H1 (cell line): Measurements from ENCODE around the gene NAB1. TPM values are rescaled to one million over a fixed set of nuclear protein-coding genes. Genes with fewer than 3 reads are reported as not detected.

Source experiments
- CTCF ChIA-PET: fragments of 300-600 bp; sonication (Branson Sonifier 250); formaldehyde crosslinking; loops from one replicate; lab custom pipeline; 2021; ENCODE audit not compliant: partially characterized antibody; lab: Charles Lee
- POLR2A ChIA-PET: fragments of 300-600 bp; sonication (Branson Sonifier 250); formaldehyde crosslinking; loops from one replicate; lab custom pipeline; 2021; ENCODE audit warnings: inconsistent platforms; ENCODE audit not compliant: partially characterized antibody; lab: Charles Lee
- DNase-seq, 2 experiments: peaks; one replicate each; pipeline versions ENCODE4 v3.0.0 to v3.0.0-alpha.2; 2010 to 2022; ENCODE audit warnings: low spot score in 2 of 2, low read depth in 1 of 2, mixed read lengths in 1 of 2
- FAIRE-seq: peaks from 2 replicates; lab custom pipeline; 2011; peaks lifted over from hg19 to GRCh38; lab: Jason Lieb, UNC
- H2AFZ ChIP-seq: 2 replicates; pipeline ENCODE4 v1.8.1; 2012; ENCODE audit warnings: low read length, inconsistent platforms
- H2AK5ac ChIP-seq: 2 replicates; pipeline ENCODE4 v1.6.1; 2013; ENCODE audit warnings: low read depth, low read length
- H2BK120ac ChIP-seq: replicated peaks from 2 replicates; pipeline ENCODE3; 2013; ENCODE audit warnings: low read depth, low read length, inconsistent platforms
- H2BK12ac ChIP-seq: 2 replicates; pipeline ENCODE4 v1.6.1; 2013; ENCODE audit warnings: low read depth, low read length
- H2BK15ac ChIP-seq: 2 replicates; pipeline ENCODE4 v1.6.1; 2013; ENCODE audit warnings: low read length
- H2BK20ac ChIP-seq: 2 replicates; pipeline ENCODE4 v1.6.1; 2013; ENCODE audit warnings: low read length
- H2BK5ac ChIP-seq: 2 replicates; pipeline ENCODE4 v1.6.1; 2013; ENCODE audit warnings: low read depth, low read length
- H3K14ac ChIP-seq: 2 replicates; pipeline ENCODE4 v1.6.1; 2013; ENCODE audit warnings: inconsistent platforms; ENCODE audit not compliant: insufficient read length
- H3K18ac ChIP-seq: 2 replicates; pipeline ENCODE4 v1.6.1; 2013; ENCODE audit warnings: low read length; ENCODE audit errors: extremely low read depth
- H3K23ac ChIP-seq: 2 replicates; pipeline ENCODE4 v1.6.1; 2013; ENCODE audit warnings: inconsistent platforms; ENCODE audit not compliant: insufficient read length
- H3K23me2 ChIP-seq: 2 replicates; pipeline ENCODE4 v1.6.1; 2013; ENCODE audit warnings: low read depth, low read length
- H3K27ac ChIP-seq: 2 replicates; pipeline ENCODE4 v1.6.1; 2011; ENCODE audit warnings: low read depth, low read length, inconsistent platforms
- H3K27me3 ChIP-seq, 4 experiments: replicated peaks in 1 of 4; 1 replicate in 1 of 4; 2 replicates in 3 of 4; pipeline versions ENCODE4 v1.6.1 to v1.8.1; 2011 to 2013; ENCODE audit warnings: low read length in 3 of 4, mild to moderate bottlenecking in 3 of 4, inconsistent platforms in 2 of 4, mixed read lengths in 2 of 4, moderate library complexity in 1 of 4; ENCODE audit not compliant: control insufficient read depth in 3 of 4, insufficient read depth in 3 of 4; ENCODE audit errors: extremely low read depth in 1 of 4
- H3K36me3 ChIP-seq, 4 experiments: 2 replicates each; pipeline versions ENCODE4 v1.6.1 to v1.8.1; 2011 to 2013; ENCODE audit warnings: mild to moderate bottlenecking in 4 of 4, low read length in 3 of 4, moderate library complexity in 2 of 4, control low read depth in 1 of 4, inconsistent platforms in 1 of 4; ENCODE audit not compliant: insufficient read depth in 4 of 4, control insufficient read depth in 2 of 4
- H3K4ac ChIP-seq: replicated peaks from 2 replicates; pipeline ENCODE3; 2013; ENCODE audit warnings: low read length, low read depth, mixed read lengths, inconsistent platforms; ENCODE audit not compliant: insufficient read length
- H3K4me1 ChIP-seq, 4 experiments: replicated peaks in 1 of 4; 1 replicate in 1 of 4; 2 replicates in 3 of 4; pipeline versions ENCODE4 v1.6.1 to v1.8.1; 2011 to 2013; ENCODE audit warnings: low read length in 3 of 4, inconsistent platforms in 2 of 4, mixed read lengths in 1 of 4; ENCODE audit not compliant: insufficient read depth in 4 of 4, control insufficient read depth in 3 of 4
- H3K4me2 ChIP-seq, 2 experiments: 2 replicates each; pipeline versions ENCODE4 v1.6.1 to v1.8.1; 2011 to 2013; ENCODE audit warnings: low read depth in 2 of 2, low read length in 2 of 2, control low read depth in 1 of 2, inconsistent platforms in 1 of 2, mild to moderate bottlenecking in 1 of 2; ENCODE audit not compliant: insufficient read depth in 1 of 2
- H3K4me3 ChIP-seq, 4 experiments: fragments of 200-600, 300-600 bp in 1 of 4; sonication (generic), shearing (Covaris generic), sonication (Bioruptor Twin) in 1 of 4; 2 replicates each; pipeline versions ENCODE4 v1.5.1 to v1.8.1; 2011 to 2016; ENCODE audit warnings: low read length in 4 of 4, low read depth in 3 of 4, control low read depth in 2 of 4, inconsistent platforms in 2 of 4, mild to moderate bottlenecking in 2 of 4, mixed read lengths in 1 of 4, moderate library complexity in 1 of 4; ENCODE audit not compliant: insufficient read depth in 2 of 4; ENCODE audit errors: extremely low read depth in 1 of 4
- H3K56ac ChIP-seq: replicated peaks from 2 replicates; pipeline ENCODE3; 2013; ENCODE audit warnings: low read depth, mild to moderate bottlenecking, mixed read lengths, low read length, inconsistent platforms; ENCODE audit not compliant: insufficient read length
- H3K79me1 ChIP-seq: 2 replicates; pipeline ENCODE4 v1.6.1; 2013; ENCODE audit warnings: low read depth, low read length, control low read depth
- H3K79me2 ChIP-seq, 2 experiments: 2 replicates each; pipeline versions ENCODE4 v1.6.1 to v1.8.1; 2012 to 2013; ENCODE audit warnings: low read length in 2 of 2, mild to moderate bottlenecking in 2 of 2, inconsistent platforms in 1 of 2; ENCODE audit not compliant: insufficient read depth in 2 of 2, control insufficient read depth in 1 of 2
- H3K9ac ChIP-seq, 4 experiments: replicated peaks in 1 of 4; 1 replicate in 1 of 4; 2 replicates in 3 of 4; pipeline versions ENCODE4 v1.6.1 to v1.8.1; 2011 to 2013; ENCODE audit warnings: low read depth in 3 of 4, low read length in 3 of 4, control low read depth in 2 of 4, mild to moderate bottlenecking in 2 of 4, moderate library complexity in 2 of 4, inconsistent platforms in 1 of 4; ENCODE audit errors: extremely low read depth in 1 of 4
- H3K9me3 ChIP-seq, 2 experiments: 2 replicates each; pipeline versions ENCODE4 v1.6.1 to v1.8.1; 2012 to 2013; ENCODE audit warnings: mild to moderate bottlenecking in 2 of 2, moderate library complexity in 2 of 2, control low read depth in 1 of 2, inconsistent platforms in 1 of 2, low read depth in 1 of 2, low read length in 1 of 2, mixed read lengths in 1 of 2; ENCODE audit not compliant: insufficient read depth in 2 of 2
- H4K20me1 ChIP-seq, 2 experiments: replicated peaks in 1 of 2; 2 replicates each; pipeline versions ENCODE3 to v1.8.1; 2011 to 2013; ENCODE audit warnings: inconsistent platforms in 2 of 2, low read length in 2 of 2, mild to moderate bottlenecking in 1 of 2; ENCODE audit not compliant: insufficient read depth in 2 of 2, control insufficient read depth in 1 of 2
- H4K5ac ChIP-seq: 2 replicates; pipeline ENCODE4 v1.6.1; 2013; ENCODE audit warnings: low read length, low read depth, mixed read lengths, inconsistent platforms; ENCODE audit not compliant: insufficient read length
- H4K8ac ChIP-seq: 2 replicates; pipeline ENCODE4 v1.8.0; 2013; ENCODE audit warnings: mild to moderate bottlenecking, moderate library complexity, low read length, inconsistent platforms; ENCODE audit not compliant: insufficient read depth; ENCODE audit errors: extremely low read depth
- H4K91ac ChIP-seq: replicated peaks from 2 replicates; pipeline ENCODE3; 2013; ENCODE audit warnings: low read length, mixed read lengths, inconsistent platforms; ENCODE audit not compliant: insufficient read length
- CBX8 ChIP-seq: fragments of 300-800, 300-1000 bp; sonication (generic); IDR thresholded peaks from 2 replicates; pipeline ENCODE4 v1.7.1; 2016; ENCODE audit warnings: low read depth, low read length, borderline replicate concordance
- SAP30 ChIP-seq: fragments of 300-600 bp; sonication (generic); IDR thresholded peaks from 2 replicates; pipeline ENCODE4 v1.7.1; 2012; ENCODE audit warnings: low read length, moderate library complexity, mild to moderate bottlenecking, inconsistent platforms; ENCODE audit not compliant: insufficient read depth, insufficient replicate concordance
- WGBS, 2 experiments: shearing (Covaris generic) in 1 of 2; methylation state at CpG; one replicate each; pipeline versions ENCODE4 v1.1.6 to v1.1.7; 2013 to 2015; ENCODE audit warnings: low lambda C conversion rate in 2 of 2, mixed read lengths in 2 of 2, inconsistent platforms in 1 of 2, low coverage in 1 of 2, missing lambda C conversion rate in 1 of 2; ENCODE audit not compliant: insufficient replicate concordance in 2 of 2, insufficient coverage in 1 of 2, insufficient read length in 1 of 2; ENCODE audit errors: extremely low coverage in 1 of 2, missing lambda C conversion rate in 1 of 2; 5-methylcytosine and 5-hydroxymethylcytosine counted together
- polyA plus RNA-seq, 7 experiments: library from polyadenylated mRNA; depleted of rRNA in 3 of 7; stranded (reverse) in 5 of 7; unstranded in 2 of 7; fragments of >200 nt in 5 of 7; fragments of 200-250 nt in 2 of 7; gene quantifications; 1 replicate in 5 of 7; 2 replicates in 1 of 7; 4 replicates in 1 of 7; pipeline versions ENCODE4 v1.2.1 to v1.2.3, GENCODE V29; 2011 to 2013; ENCODE audit warnings: missing spikeins in 2 of 7, mixed read lengths in 2 of 7
- total RNA-seq: library from RNA; stranded (reverse); fragmentation: NEBNext Ultra II Directional; extraction: Animal tissue kit (Norgen Biotek cat#: 25700); gene quantifications from 2 replicates; pipeline ENCODE4 v1.2.1, GENCODE V29; 2021

NAB1 gene
- total and polyA plus RNA-seq, 2 of the 8 experiments (the other 6 are each of a cell fraction or from before 2014, with no cell fraction given): 8.5 to 28.6 TPM

DNA sequence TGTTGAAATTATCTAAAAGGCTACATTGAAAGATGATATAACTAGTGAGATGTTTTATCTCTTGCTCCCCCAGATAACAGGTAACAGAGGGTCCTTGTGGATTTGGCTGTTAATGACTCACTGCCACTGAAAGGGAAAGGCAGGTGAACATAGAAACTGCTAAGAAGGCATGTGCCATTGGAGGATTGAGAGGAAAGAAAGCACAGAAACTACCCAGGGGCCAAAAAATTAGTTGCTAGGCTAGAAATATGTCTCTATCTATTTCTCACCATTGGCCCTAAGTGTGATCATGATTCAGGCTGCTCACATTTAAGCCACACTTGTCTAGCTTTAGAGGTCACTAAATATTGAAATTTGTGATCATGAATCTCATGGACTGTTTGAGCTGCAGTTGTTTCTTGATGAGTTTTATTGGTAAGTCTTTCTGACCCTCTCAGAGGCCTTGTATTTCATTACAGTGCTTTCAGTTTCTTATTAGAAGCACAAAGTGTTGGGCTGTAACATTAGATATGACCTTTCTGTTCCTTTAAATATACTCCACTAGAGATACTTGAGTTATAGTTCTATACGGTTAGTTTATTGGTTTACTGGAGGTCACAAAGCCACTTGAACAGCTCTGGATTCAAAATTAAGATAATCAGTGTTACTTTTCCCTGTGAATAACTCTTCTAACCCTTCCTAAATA is 26.2 kb downstream of the NAB1 start:
- Histone ChIP-seq H3K79me1 (no peaks in the 10 kb centered on the region), H3K14ac (no peak overlapping the region), H3K23ac (no peak overlapping the region), H2AFZ (no peak overlapping the region), H3K4ac (no peak overlapping the region), H4K20me1 (no peaks in the 10 kb centered on the region), H4K91ac (no peak overlapping the region), H3K4me2 (no peak overlapping the region), H3K4me3 (no peak overlapping the region), H4K8ac (no peak overlapping the region), H3K27ac (no peak overlapping the region), H4K5ac (no peak overlapping the region), H3K23me2 (no peaks in the 10 kb centered on the region), H3K9me3 (no peaks in the 10 kb centered on the region), H2BK120ac (no peak overlapping the region), H2BK15ac (no peak overlapping the region), H3K27me3 (no peaks in the 10 kb centered on the region), H2AK5ac (no peak overlapping the region), H3K18ac (no peak overlapping the region), H2BK5ac (no peak overlapping the region), H3K56ac (no peak overlapping the region), H2BK20ac (no peak overlapping the region), H3K4me1 (peaks cover 2 to 12% (median 8%) of the 10 kb centered on the region in 4 experiments; a peak in 5 of 7 replicates), H2BK12ac (0 out of 2 replicates have a peak overlapping the region, but pooled peaks have one; percentile 45), H3K36me3 (peaks cover 0 to 4% (median 2%) of the 10 kb centered on the region in 4 experiments; a peak in 2 of 8 replicates), H3K9ac (no peak overlapping the region), H3K79me2 (no peaks in the 10 kb centered on the region)
- ChIA-PET POLR2A (no interaction called here), CTCF (interaction anchor here (0.5 kb wide), 1 partner anchor 131 kb away, joined by 3 read pairs; no protein-coding TSS in a partner anchor)
- DNase-seq (no peak), FAIRE-seq (no peak)
- 95% methylated on average over 1 of the region's 1 CpG; no CpG with 5 or more reads in 1 of the 2 experiments for WGBS, 2 experiments
- TF ChIP-seq SAP30 (no peak), CBX8 (no peak)
